ENCODE results near the gene CAMTA1. TPM values are rescaled to one million over a fixed set of nuclear protein-coding genes. Genes with fewer than 3 reads are reported as not detected.

The CAMTA1 gene
- polyA plus RNA-seq, 1 experiment = 23.1 TPM

- POLR2A ChIA-PET = no interaction called here
- H3K27me3 ChIP-seq (ENCODE audit: control insufficient read depth, insufficient read depth, low read length) = peaks cover 8% of the 10 kb centered on the region
- CTCF ChIA-PET = no interaction called here
- no peak overlapping the region for H3K4me3 ChIP-seq (ENCODE audit: low read depth, low read length)
- H3K36me3 ChIP-seq (ENCODE audit: control insufficient read depth, insufficient read depth, low read length) = no peaks in the 10 kb centered on the region
- DNase-seq (ENCODE audit: low read depth) = no peak
- TF ChIP-seq CTCF (IDR thresholded peaks at IDR 0.05; ENCODE audit: insufficient read depth, low read depth, low read length) = no peak
Observed at GRCh38 chr1:7000720-7001119, 215.5 kb downstream of the CAMTA1 start.

GRCh38 chr1:7002728-7003127 is 217.5 kb downstream of the CAMTA1 start:
- ChIA-PET POLR2A (no interaction called here), CTCF (no interaction called here)
- no peak for TF ChIP-seq CTCF (IDR thresholded peaks at IDR 0.05; ENCODE audit: insufficient read depth, low read depth, low read length)
- Histone ChIP-seq H3K4me3 (ENCODE audit: low read depth, low read length) (no peak overlapping the region), H3K27me3 (ENCODE audit: control insufficient read depth, insufficient read depth, low read length) (peaks cover 5% of the 10 kb centered on the region), H3K36me3 (ENCODE audit: control insufficient read depth, insufficient read depth, low read length) (no peaks in the 10 kb centered on the region)
- DNase-seq (ENCODE audit: low read depth) = no peak

GRCh38 chr1:7003676-7004075 is 218.4 kb downstream of the CAMTA1 start:
- ChIA-PET CTCF (interaction anchor here (1.1 kb wide), 1 partner anchor 39 kb away, joined by 3 read pairs; no protein-coding TSS in a partner anchor), POLR2A (no interaction called here)
- no peak overlapping the region for H3K4me3 ChIP-seq (ENCODE audit: low read depth, low read length)
- peaks cover 5% of the 10 kb centered on the region for H3K27me3 ChIP-seq (ENCODE audit: control insufficient read depth, insufficient read depth, low read length)
- no peak for TF ChIP-seq CTCF (IDR thresholded peaks at IDR 0.05; ENCODE audit: insufficient read depth, low read depth, low read length)
- no peak for DNase-seq (ENCODE audit: low read depth)
- H3K36me3 ChIP-seq (ENCODE audit: control insufficient read depth, insufficient read depth, low read length) = no peaks in the 10 kb centered on the region

- no peaks in the 10 kb centered on the region for H3K36me3 ChIP-seq (ENCODE audit: control insufficient read depth, insufficient read depth, low read length)
- peaks cover 5% of the 10 kb centered on the region for H3K27me3 ChIP-seq (ENCODE audit: control insufficient read depth, insufficient read depth, low read length)
- POLR2A ChIA-PET = no interaction called here
- no peak for TF ChIP-seq CTCF (IDR thresholded peaks at IDR 0.05; ENCODE audit: insufficient read depth, low read depth, low read length)
- DNase-seq (ENCODE audit: low read depth) = no peak
- H3K4me3 ChIP-seq (ENCODE audit: low read depth, low read length) = no peak overlapping the region
- CTCF ChIA-PET = interaction anchor here (1.1 kb wide), 1 partner anchor 38 kb away, joined by 3 read pairs; no protein-coding TSS in a partner anchor
Observed at GRCh38 chr1:7004181-7004580, 218.9 kb downstream of the CAMTA1 start.

- H3K4me3 ChIP-seq (ENCODE audit: low read depth, low read length) = no peak overlapping the region
- DNase-seq (ENCODE audit: low read depth) = no peak
- H3K36me3 ChIP-seq (ENCODE audit: control insufficient read depth, insufficient read depth, low read length) = no peaks in the 10 kb centered on the region
- ChIA-PET POLR2A (no interaction called here), CTCF (interaction anchor here (1.6 kb wide), 1 partner anchor 65 kb away, joined by 4 read pairs; no protein-coding TSS in a partner anchor)
- no peaks in the 10 kb centered on the region; the same call in 1 of the 2 replicates for H3K27me3 ChIP-seq (ENCODE audit: control insufficient read depth, insufficient read depth, low read length)
- TF ChIP-seq CTCF (IDR thresholded peaks at IDR 0.05; ENCODE audit: insufficient read depth, low read depth, low read length) = no peak
Observed at GRCh38 chr1:7005762-7006161, 220.5 kb downstream of the CAMTA1 start.
